ENCODE measurements around the gene TRIM46. TPM values are rescaled to one million over a fixed set of nuclear protein-coding genes. Genes with fewer than 3 reads are reported as not detected.

The TRIM46 gene
- total RNA-seq, 1 experiment from 2014 or later = 3.8 TPM

DNA sequence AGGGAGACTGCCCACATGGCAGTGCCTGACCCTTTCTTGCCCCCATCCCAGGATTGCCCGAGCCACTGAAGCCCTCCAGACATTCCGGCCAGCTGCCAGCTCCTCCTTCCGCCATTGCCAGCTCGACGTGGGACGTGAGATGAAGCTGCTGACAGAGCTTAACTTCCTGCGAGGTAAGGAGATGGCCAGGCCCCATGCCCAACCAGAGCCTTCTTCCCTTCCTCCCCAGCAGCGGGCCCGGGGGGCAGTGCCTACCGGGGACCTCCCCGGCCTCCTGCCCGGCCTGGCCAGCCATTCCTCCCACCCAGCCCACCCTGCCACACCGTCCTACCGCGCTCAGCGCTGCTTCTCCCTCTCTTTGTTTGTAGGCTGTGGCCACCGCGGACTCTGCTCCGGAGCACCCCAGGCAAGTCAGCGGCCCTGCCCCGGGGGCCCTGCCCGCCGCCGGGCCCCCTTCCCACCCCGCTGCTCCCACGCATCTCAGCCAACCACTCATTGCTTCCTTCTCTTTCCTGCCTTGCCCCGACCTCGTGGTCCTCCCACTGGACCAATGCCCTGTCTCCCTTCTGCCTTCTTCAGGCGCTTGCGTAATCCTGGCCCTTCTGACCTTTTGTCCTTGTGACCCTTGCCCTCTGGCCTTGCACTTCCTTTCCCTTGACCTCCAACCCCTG is 4.9 kb downstream of the TRIM46 start (continued):
- TF ChIP-seq ATF3 (IDR thresholded peaks at IDR 0.05) (no peak), ZNF274 (IDR thresholded peaks at IDR 0.05; ENCODE audit: low read depth, low read length) (no peak), ZFX (IDR thresholded peaks at IDR 0.05) (no peak), EZH2 (IDR thresholded peaks at IDR 0.05) (no peak), SIN3A (IDR thresholded peaks at IDR 0.05; ENCODE audit: low read depth) (no peak), SRF (IDR thresholded peaks at IDR 0.05; ENCODE audit: low read depth) (no peak)

DNA sequence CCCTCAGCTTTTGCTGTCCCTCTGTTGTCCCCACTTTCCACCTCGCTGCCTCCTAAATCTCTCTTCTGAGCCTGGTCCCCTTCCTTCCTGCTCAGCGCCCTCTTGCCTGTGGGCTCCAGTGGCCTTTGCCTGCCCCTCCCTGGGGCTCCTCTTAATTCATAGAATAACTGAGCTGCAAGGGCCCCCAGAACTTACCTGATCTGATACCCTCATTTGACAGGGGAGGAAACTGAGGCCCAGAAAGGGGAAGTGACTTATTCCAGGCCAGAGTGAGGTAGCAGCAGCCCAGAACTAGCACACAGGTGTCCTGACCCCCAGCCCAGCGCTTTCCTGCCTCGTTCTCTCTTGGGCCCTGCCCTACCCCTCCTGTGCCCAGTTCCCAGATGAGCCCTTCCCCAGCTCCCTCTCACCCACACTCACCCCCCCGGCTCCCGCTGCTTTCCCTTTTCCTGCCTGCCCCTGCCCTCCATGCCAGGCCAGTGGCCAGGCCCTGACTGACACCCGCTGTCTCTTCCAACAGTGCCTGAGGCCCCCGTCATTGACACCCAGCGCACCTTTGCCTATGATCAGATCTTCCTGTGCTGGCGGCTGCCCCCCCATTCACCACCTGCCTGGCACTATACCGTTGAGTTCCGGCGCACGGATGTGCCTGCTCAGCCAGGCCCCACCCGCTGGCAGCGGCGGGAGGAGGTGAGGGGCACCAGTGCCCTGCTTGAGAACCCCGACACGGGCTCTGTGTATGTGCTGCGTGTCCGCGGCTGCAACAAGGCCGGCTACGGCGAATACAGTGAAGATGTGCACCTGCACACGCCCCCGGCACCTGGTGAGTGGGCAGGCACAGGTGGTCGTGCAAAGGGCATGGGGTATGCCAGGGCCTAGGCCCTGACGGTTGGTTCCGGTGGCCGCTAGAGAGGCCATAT is 5.7 kb downstream of the TRIM46 start:
- CTCF ChIA-PET = no interaction called here
- DNase-seq (ENCODE audit: low read depth, low spot score) (no peak), ATAC-seq (no peak)
- Histone ChIP-seq H3K9ac (ENCODE audit: low read length) (no peak overlapping the region), H3K36me3 (ENCODE audit: control insufficient read depth in 1 of 2, insufficient read depth in 2 of 2, low read length in 2 of 2) (no peaks in the 10 kb centered on the region; a peak in 1 of 4 replicates), H3K27ac (ENCODE audit: low read depth, low read length) (no peak overlapping the region), H3K4me1 (ENCODE audit: control insufficient read depth in 1 of 2, insufficient read depth in 2 of 2, low read length in 2 of 2) (peaks cover 0 to 23% of the 10 kb centered on the region in 2 experiments; a peak in 2 of 4 replicates), H2AFZ (ENCODE audit: low read depth, low read length, poor library complexity, severe bottlenecking) (no peak overlapping the region), H4K20me1 (ENCODE audit: insufficient read depth) (no peaks in the 10 kb centered on the region), H3K9me2 (ENCODE audit: insufficient read depth) (no peaks in the 10 kb centered on the region), H3K27me3 (ENCODE audit: insufficient read depth, low read length) (no peaks in the 10 kb centered on the region), H3K4me3 (replicated peaks in 1 of 2; ENCODE audit: low read depth in 1 of 2, low read length in 2 of 2) (no peak overlapping the region), H3K9me3 (ENCODE audit: control insufficient read depth in 1 of 2, insufficient read depth in 1 of 2, low read depth in 1 of 2, low read length in 2 of 2) (no peaks in the 10 kb centered on the region), H3K79me2 (ENCODE audit: insufficient read depth, low read length) (no peaks in the 10 kb centered on the region), H3K4me2 (ENCODE audit: low read length) (no peak overlapping the region)
- intact Hi-C loops (cut with micrococcal nuclease) = loop anchor here (10.0 kb wide), 1 partner anchor 145 kb away; the partner anchor contains the start of gene RUSC1
- BruUV-seq (replicated peaks) = no TSS peak
- POLR2A ChIA-PET = no interaction called here
- RAD21 ChIA-PET (ENCODE audit: low non-redundant PET in 1 of 2, low total read pairs in 2 of 2, uncharacterized antibody in 2 of 2, unreplicated experiment in 2 of 2) = no interaction called here
- TF ChIP-seq SRF (IDR thresholded peaks at IDR 0.05; ENCODE audit: low read depth) (no peak), POLR2AphosphoS5 (IDR thresholded peaks at IDR 0.05; ENCODE audit: low read depth, low read length) (no peak), EZH2phosphoT487 (IDR thresholded peaks at IDR 0.05; ENCODE audit: borderline replicate concordance) (no peak), ATF3 (IDR thresholded peaks at IDR 0.05) (no peak), JUND (IDR thresholded peaks at IDR 0.05) (no peak), RAD21 (IDR thresholded peaks at IDR 0.05; ENCODE audit: low read depth) (no peak), YY1 (IDR thresholded peaks at IDR 0.05; ENCODE audit: extremely low read depth, insufficient replicate concordance, low read depth, low read length) (no peak), SIN3A (IDR thresholded peaks at IDR 0.05; ENCODE audit: low read depth) (no peak), CEBPB (IDR thresholded peaks at IDR 0.05; ENCODE audit: low read depth) (no peak), ELF1 (IDR thresholded peaks at IDR 0.05; ENCODE audit: borderline replicate concordance, low read depth) (no peak), FOSL1 (IDR thresholded peaks at IDR 0.05; ENCODE audit: low read depth) (no peak), ZFX (IDR thresholded peaks at IDR 0.05) (no peak), CTCF (IDR thresholded peaks at IDR 0.05 in 2 of 3, conservative IDR thresholded peaks at IDR 0.05 in 1 of 3; ENCODE audit: borderline replicate concordance in 1 of 3, insufficient read depth in 1 of 3, low read depth in 2 of 3, low read length in 2 of 3) (no peak), EGR1 (IDR thresholded peaks at IDR 0.05; ENCODE audit: low read depth) (no peak), TCF7L2 (IDR thresholded peaks at IDR 0.05; ENCODE audit: borderline replicate concordance, extremely low read depth, insufficient read depth, insufficient read length) (no peak)
- TF ChIP-seq, protein P1, sequence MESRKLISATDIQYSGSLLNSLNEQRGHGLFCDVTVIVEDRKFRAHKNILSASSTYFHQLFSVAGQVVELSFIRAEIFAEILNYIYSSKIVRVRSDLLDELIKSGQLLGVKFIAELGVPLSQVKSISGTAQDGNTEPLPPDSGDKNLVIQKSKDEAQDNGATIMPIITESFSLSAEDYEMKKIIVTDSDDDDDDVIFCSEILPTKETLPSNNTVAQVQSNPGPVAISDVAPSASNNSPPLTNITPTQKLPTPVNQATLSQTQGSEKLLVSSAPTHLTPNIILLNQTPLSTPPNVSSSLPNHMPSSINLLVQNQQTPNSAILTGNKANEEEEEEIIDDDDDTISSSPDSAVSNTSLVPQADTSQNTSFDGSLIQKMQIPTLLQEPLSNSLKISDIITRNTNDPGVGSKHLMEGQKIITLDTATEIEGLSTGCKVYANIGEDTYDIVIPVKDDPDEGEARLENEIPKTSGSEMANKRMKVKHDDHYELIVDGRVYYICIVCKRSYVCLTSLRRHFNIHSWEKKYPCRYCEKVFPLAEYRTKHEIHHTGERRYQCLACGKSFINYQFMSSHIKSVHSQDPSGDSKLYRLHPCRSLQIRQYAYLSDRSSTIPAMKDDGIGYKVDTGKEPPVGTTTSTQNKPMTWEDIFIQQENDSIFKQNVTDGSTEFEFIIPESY (IDR thresholded peaks at IDR 0.05; ENCODE audit: extremely low read depth, insufficient replicate concordance, low read length) = no peak
- TF ChIP-seq, protein P2, sequence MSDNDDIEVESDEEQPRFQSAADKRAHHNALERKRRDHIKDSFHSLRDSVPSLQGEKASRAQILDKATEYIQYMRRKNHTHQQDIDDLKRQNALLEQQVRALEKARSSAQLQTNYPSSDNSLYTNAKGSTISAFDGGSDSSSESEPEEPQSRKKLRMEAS (IDR thresholded peaks at IDR 0.05) = no peak
